HG03175 (cell line): ENCODE measurements around the gene NOTCH4.

ENCODE experiments used
- ATAC-seq: cut with Tn5 transposase; IDR thresholded peaks from one replicate; pipeline ENCODE4 v1.9.1; 2021; ENCODE audit warnings: mild to moderate bottlenecking, moderate library complexity; ENCODE audit not compliant: unreplicated experiment

The NOTCH4 gene

DNA sequence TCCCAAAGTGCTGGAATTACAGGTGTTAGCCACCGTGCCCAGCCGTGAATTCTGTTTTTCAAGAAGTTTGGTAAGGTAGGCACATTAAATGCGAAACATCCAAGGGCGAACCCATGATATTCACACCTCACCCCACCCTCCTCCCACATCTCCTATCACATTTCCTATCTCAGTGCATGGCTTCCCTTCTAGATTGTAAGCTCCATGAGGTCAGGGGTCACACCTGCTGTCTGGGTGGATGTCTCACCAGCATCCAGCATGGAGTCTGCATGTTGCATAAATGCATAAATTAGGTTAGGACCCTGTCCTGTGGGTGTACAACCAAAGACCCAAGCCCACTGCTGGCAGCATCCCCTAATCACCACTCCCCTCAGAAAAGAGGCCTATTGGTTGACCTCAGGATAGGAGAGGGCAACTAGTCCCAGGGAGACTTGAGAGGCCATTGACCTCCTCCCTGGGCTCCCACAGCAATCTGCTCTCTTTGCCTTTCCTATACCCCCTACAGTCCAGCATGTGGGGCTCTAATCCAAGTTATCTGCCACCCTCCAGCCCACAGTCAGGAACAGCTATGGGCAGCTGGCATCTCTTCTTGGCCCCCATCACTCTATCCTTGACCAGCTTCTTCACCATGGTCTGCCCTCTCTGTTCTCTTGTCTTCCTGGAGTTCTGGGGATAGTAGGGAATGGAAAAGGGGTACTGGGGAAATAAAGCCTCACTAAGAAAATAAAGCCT is 76.3 kb downstream of the NOTCH4 start:
- no peak for ATAC-seq

DNA sequence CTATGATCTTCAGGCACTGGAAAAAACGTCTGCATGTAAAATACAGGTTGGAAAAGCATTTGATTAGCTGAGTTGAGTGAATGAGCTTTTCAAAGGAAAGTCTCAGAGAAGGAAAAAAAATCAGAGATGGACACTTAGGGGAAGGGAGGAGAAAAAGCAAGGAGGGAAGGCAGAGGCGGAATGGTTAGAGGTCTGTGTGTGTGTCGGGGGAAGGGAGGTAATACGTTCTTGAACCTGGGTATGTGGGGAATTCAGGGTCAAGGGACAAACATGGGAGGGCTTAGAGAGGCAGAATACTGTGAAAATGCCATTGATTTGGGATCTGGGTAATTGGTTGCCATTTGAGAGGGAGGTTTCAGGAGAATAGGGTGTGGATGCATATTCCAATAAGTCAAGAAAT is 77.2 kb downstream of the NOTCH4 start:
- ATAC-seq: no peak

DNA sequence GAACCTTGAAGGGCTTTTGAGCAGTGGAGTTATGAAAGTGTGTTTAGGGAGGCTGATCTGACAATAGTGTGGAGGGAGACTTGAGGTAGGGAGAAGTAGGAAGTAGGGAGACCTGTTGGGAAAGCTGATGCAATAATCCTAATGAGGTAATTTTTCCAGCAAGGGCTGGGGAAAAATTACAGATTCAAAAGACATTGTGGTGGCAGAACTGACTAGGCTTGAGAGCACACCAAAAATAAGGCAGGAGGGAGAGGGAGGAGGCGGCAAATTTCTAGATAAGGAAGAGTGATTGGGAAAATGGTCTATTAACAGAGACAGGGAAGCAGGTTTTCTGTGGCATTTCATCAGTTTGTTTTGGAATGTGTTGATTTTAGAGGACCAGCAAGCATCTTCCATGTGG is 77.6 kb downstream of the NOTCH4 start:
- ATAC-seq: no peak
